ENCODE data around the gene WDR86.

- TF ChIP-seq CTCF (IDR thresholded peaks at IDR 0.05): no peak
- TF ChIP-seq POLR2A (IDR thresholded peaks at IDR 0.05): no peak
Measured at GRCh38 chr7:151374726-151375125, 35.1 kb downstream of the WDR86 start.
